Activated B cell treated with CpG ODN at 0.5 μM for 24 hours (primary cell): ENCODE measurements around the gene TRIP12. TPM values are rescaled to one million over a fixed set of nuclear protein-coding genes. Genes with fewer than 3 reads are reported as not detected.

Experiments used
- ATAC-seq: fragments of 200-7000 bp; cut with Tn5 transposase; one replicate; pipeline ENCODE4 v1.10.0; 2021; ENCODE audit warnings: low read depth, mild to moderate bottlenecking, moderate library complexity
- CTCF ChIA-PET: fragments of 350-600 bp; sonication (Branson Sonifier 250); formaldehyde crosslinking; loops from one replicate; lab custom pipeline; 2021; ENCODE audit warnings: antibody characterized with exemption; lab: Charles Lee
- POLR2A ChIA-PET: fragments of 350-600 bp; sonication (Branson Sonifier 250); formaldehyde crosslinking; loops from one replicate; lab custom pipeline; 2021; ENCODE audit warnings: antibody characterized with exemption; lab: Charles Lee
- DNase-seq: peaks from one replicate; pipeline ENCODE4 v3.0.0; 2022
- H3K27ac Mint-ChIP-seq: one replicate; pipeline ENCODE4 v1.8.0; 2020; ENCODE audit warnings: mixed read lengths
- H3K27me3 Mint-ChIP-seq: one replicate; pipeline ENCODE4 v1.8.0; 2021; ENCODE audit warnings: mixed read lengths
- H3K36me3 Mint-ChIP-seq: one replicate; pipeline ENCODE4 v1.8.0; 2021; ENCODE audit warnings: low read depth, mixed read lengths
- H3K4me1 Mint-ChIP-seq: one replicate; pipeline ENCODE4 v1.8.0; 2021; ENCODE audit warnings: mixed read lengths
- H3K4me3 Mint-ChIP-seq: one replicate; pipeline ENCODE4 v1.8.0; 2020; ENCODE audit warnings: mild to moderate bottlenecking, mixed read lengths
- H3K9me3 Mint-ChIP-seq: one replicate; pipeline ENCODE4 v1.8.0; 2020; ENCODE audit warnings: mixed read lengths
- intact Hi-C: fragments of 100-400 bp; cut with micrococcal nuclease; formaldehyde crosslinking; loops from one replicate; pipeline ENCODE4 v1.15.1; 2024
- total RNA-seq: library from RNA; stranded (reverse); gene quantifications from 2 replicates; pipeline ENCODE4 v1.2.3, GENCODE V29; 2022
- TF ChIP-seq, protein P1 (sequence below): fragments of 200-600 bp; IDR thresholded peaks from one replicate; pipeline ENCODE4 v1.8.0; 2022; ENCODE audit warnings: antibody characterized with exemption, mild to moderate bottlenecking

Gene TRIP12
- total RNA-seq, 1 donor from 2014 or later, result 272 TPM

- Mint-ChIP-seq H3K9me3 (peaks cover 24% of the 10 kb centered on the region), H3K27ac (no peak overlapping the region), H3K36me3 (no peaks in the 10 kb centered on the region), H3K4me1 (no peaks in the 10 kb centered on the region), H3K4me3 (no peak overlapping the region), H3K27me3 (peaks cover 2% of the 10 kb centered on the region)
- CTCF ChIA-PET, result no interaction called here
- POLR2A ChIA-PET, result no interaction called here
- ATAC-seq (no peak), DNase-seq (no peak)
- TF ChIP-seq, protein P1, sequence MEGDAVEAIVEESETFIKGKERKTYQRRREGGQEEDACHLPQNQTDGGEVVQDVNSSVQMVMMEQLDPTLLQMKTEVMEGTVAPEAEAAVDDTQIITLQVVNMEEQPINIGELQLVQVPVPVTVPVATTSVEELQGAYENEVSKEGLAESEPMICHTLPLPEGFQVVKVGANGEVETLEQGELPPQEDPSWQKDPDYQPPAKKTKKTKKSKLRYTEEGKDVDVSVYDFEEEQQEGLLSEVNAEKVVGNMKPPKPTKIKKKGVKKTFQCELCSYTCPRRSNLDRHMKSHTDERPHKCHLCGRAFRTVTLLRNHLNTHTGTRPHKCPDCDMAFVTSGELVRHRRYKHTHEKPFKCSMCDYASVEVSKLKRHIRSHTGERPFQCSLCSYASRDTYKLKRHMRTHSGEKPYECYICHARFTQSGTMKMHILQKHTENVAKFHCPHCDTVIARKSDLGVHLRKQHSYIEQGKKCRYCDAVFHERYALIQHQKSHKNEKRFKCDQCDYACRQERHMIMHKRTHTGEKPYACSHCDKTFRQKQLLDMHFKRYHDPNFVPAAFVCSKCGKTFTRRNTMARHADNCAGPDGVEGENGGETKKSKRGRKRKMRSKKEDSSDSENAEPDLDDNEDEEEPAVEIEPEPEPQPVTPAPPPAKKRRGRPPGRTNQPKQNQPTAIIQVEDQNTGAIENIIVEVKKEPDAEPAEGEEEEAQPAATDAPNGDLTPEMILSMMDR, result no peak
- intact Hi-C loops, result no loop called here
Measured at GRCh38 chr2:229738024-229738625, 183.7 kb downstream of the TRIP12 start.

GRCh38 chr2:229734410-229734809, 187.4 kb downstream of the TRIP12 start:
- no peak overlapping the region for H3K4me3 Mint-ChIP-seq
- H3K4me1 Mint-ChIP-seq, result no peaks in the 10 kb centered on the region
- TF ChIP-seq, protein P1, result no peak
- intact Hi-C loops, result no loop called here
- ChIA-PET POLR2A (no interaction called here), CTCF (no interaction called here)
- no peaks in the 10 kb centered on the region for H3K36me3 Mint-ChIP-seq
- DNase-seq, result no peak
- peaks cover 24% of the 10 kb centered on the region for H3K9me3 Mint-ChIP-seq
- no peak for ATAC-seq
- H3K27ac Mint-ChIP-seq, result no peak overlapping the region
- H3K27me3 Mint-ChIP-seq, result peaks cover 2% of the 10 kb centered on the region

DNA sequence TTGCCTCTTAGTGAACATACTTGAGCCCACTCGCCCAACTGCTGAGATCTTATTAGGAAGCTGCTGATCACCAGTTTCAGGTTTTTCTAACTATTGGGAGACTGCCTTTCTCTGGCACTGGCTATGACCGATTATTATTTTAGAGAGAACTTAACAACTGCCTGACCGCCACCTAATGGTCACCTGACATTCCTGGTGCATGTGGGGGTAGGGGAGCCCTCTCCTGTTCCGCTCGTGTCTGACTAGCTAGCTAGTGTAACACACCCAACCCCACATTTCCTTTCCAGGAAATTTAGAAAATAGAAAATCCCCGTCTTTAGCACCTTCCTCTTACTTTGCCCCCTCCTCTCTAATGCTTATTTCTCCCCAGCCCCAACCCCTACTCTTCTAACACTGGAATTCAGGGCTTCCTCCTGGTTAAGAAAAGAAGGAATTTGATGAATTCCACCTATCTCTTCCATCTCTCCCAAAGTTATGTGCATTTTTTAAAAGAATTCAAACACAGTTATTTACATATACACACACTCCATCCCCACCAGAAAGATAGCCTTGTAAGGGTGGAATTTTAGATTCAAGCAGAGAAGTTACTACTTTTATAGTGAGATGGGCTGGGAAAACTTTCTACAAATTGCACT, 188.1 kb downstream of the TRIP12 start:
- TF ChIP-seq, protein P1, result no peak
- no peaks in the 10 kb centered on the region for H3K4me1 Mint-ChIP-seq
- no peaks in the 10 kb centered on the region for H3K36me3 Mint-ChIP-seq
- H3K9me3 Mint-ChIP-seq, result peaks cover 18% of the 10 kb centered on the region
- no peak for DNase-seq
- peaks cover 2% of the 10 kb centered on the region for H3K27me3 Mint-ChIP-seq
- no peak overlapping the region for H3K27ac Mint-ChIP-seq
- H3K4me3 Mint-ChIP-seq, result no peak overlapping the region
- ChIA-PET POLR2A (no interaction called here), CTCF (no interaction called here)
- intact Hi-C loops, result no loop called here
- ATAC-seq, result no peak

DNA sequence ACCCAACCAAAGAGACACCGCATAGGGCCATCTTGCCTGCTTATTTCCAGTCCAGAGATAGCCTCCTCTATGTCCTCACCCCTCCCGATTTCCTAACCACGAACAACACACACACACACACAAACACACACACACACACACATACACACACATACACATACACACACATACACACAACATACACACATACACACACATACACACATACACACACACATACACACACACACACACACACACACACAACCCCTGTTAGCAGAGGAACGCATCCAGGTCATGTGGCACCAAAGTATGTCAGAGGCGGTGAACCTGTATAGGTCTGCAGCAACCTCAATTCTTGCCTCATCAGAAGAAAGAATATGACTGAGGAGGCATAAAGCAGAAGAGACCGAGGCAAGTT, 188.9 kb downstream of the TRIP12 start:
- H3K9me3 Mint-ChIP-seq, result peaks cover 11% of the 10 kb centered on the region
- intact Hi-C loops, result no loop called here
- H3K4me3 Mint-ChIP-seq, result no peak overlapping the region
- H3K4me1 Mint-ChIP-seq, result no peaks in the 10 kb centered on the region
- ATAC-seq (no peak), DNase-seq (no peak)
- POLR2A ChIA-PET, result no interaction called here
- CTCF ChIA-PET, result no interaction called here
- H3K36me3 Mint-ChIP-seq, result no peaks in the 10 kb centered on the region
- TF ChIP-seq, protein P1, result no peak
- no peak overlapping the region for H3K27ac Mint-ChIP-seq
- peaks cover 2% of the 10 kb centered on the region for H3K27me3 Mint-ChIP-seq

DNA sequence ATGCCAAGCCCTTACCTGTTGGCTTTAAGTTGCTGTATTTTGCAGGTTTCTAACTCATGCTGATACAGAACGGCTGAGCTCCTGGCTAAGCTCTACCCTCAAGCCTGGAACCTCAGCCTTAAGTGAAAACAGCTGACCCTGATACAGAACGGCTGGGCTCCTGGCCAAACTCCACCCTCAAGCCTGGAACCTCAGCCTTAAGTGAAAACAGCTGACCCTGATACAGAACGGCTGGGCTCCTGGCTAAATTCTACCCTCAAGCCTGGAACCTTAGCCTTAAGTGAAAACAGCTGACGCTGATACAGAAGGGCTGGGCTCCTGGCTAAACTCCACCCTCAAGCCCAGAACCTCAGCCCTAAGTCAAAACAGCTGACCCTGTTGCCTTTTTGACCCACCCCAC, 189.9 kb downstream of the TRIP12 start:
- intact Hi-C loops, result no loop called here
- no peak for ATAC-seq
- DNase-seq, result no peak
- CTCF ChIA-PET, result no interaction called here
- TF ChIP-seq, protein P1, result no peak
- peaks cover 2% of the 10 kb centered on the region for H3K27me3 Mint-ChIP-seq
- H3K4me3 Mint-ChIP-seq, result no peak overlapping the region
- peaks cover 2% of the 10 kb centered on the region for H3K9me3 Mint-ChIP-seq
- no peaks in the 10 kb centered on the region for H3K4me1 Mint-ChIP-seq
- H3K27ac Mint-ChIP-seq, result no peak overlapping the region
- POLR2A ChIA-PET, result no interaction called here
- no peaks in the 10 kb centered on the region for H3K36me3 Mint-ChIP-seq
